DMS53 (cell line): ENCODE data around the gene INPP4B.
A peak's percentile ranks its signal among the peaks of the same experiment; 100 is the strongest.

ENCODE experiments used
- DNase-seq: peaks from one replicate; lab custom pipeline; 2025; lab: John Stamatoyannopoulos, UW

Gene INPP4B

DNA sequence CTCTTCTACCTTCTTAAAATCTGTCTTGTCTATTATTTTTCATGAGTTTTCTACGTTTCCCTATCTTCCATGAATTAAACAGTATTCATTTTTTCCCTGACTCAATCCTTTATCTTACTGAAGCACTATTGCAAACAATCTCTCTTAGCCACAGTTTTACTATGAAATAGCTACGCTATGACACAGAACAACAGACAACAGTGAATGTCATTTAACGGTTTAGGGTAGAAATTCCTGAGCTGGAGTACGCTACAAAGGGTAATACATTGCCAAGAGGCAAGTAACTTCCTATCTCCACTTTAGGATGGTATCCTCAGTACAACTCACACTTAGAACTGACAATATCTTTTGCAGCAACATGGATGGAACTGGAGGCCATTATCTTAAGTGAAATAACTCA is 552.6 kb downstream of the INPP4B start:
- no peak for DNase-seq

DNA sequence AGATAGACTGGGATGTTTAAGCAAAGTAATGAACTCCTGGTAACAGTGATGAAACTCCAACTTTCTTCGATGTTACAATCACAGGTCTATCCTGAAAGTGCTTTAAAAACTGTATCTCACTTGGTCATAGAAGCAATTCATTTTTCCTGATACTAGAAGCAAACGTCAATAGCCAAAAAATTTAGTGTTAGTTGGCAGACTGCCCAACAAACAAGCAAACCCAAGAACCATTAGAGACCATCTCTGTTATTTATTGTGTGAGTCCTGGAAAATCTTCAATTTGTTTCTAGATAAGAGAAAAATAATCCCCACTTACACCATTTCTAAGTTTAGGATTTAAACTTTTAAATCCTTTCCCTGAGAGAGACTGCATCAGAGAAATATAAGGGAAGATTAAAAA is 553.9 kb downstream of the INPP4B start:
- no peak for DNase-seq

DNA sequence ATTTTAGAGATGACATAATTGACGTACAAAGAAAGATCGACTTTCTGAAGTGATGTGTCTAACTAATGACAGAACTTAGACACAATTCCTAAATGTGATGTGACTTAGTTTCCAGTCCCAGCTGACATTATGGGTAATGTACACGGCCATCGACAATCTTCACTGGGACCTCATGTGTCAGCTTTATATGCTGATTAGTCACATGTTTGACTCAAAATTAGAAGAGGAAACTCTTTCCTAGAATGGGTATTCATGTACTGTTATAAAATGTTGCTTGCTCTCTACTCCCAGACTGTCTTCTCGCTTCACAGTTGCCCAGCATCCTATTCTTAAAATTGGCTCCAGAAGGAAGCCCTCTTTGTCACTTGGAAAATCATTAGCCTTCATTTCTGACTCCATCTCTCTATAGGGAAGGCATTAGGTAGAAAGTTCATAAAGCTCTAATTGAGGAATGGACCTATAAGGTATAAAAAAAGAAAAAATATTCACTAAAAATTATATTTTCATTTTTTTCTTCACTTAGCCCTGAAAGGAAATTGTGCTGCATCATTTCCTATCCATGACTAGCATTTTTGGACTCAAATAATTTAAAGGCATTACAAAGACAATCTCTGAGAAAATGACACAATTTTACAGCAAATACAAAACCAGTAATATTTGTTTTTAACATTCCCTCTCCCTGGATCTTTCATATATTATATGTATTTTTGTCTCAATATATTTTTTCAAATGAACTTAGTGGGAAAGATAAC is 554.6 kb downstream of the INPP4B start:
- no peak for DNase-seq

DNA sequence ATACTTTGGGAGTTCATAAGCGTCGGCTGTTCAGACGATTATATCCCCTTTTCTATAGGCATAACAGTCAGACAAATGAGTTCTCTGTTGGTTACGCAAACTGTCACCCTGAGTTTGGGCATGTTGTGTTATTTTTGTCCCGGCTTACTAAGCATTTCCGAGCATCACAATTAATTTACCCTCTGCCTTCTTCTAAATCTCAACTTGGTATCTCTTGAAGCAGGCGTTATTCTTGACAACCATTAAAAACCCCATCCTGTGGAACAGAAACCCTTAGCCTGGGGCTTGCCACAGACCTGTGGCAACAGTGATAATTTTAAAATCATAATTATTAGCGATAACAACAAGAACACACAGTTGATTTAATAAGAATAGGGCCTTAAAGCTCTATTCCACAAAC is 558.7 kb downstream of the INPP4B start:
- DNase-seq = no peak

DNA sequence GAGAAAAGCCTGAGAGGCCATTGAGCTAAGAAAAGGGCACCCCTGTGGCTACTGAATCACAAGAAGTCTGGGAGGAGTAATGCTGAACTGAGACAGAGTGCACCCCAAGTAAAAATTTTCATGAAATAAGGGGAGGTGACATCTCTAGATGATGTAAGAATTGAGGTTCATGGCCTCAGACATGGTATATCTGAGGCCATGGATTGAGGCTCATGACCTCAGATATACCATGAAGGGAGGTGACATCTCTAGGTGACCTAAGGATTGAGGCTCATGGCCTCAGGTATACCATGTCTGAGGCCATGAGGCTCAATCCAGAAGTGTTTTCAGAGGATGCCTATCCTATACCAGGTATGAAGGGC is 560.9 kb downstream of the INPP4B start:
- no peak for DNase-seq

DNA sequence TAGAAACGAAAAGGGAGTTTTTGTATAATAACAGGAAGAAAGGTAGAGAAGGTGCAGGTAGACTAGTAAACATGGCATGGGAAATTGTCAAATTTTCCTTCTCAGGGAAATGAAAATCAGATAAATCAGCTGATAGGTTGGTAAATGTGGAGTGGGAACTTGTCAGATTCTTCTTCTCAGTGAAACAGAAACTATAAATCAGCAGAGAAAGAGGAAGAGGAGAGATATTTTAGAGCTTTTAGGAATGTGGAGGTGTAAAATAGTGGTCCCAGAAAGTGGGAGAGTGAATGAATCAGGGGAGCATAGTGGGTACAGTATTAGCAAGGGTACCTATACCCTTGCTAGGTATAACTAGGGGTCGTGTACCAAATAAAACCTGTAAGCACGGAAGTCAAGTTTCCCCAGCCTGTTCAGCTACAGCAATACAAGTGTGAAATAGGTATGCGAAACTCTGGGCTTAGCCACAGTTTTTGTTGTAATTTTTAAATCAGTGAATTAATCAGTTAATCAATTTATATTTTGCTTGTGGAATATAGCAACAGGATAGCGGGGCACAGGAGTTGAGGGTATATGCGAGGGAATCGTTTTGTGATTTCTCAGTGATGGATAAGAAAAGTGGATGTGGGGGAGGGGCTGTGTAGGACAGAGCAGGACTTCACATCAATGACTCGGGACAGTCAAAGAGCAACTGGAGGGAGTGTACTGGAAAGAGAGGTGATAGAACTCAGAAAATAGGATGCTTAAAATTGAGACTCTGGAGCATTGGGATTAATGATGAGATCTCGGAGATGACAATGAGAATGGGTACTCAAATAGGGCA is 561.5 kb downstream of the INPP4B start:
- DNase-seq = no peak

DNA sequence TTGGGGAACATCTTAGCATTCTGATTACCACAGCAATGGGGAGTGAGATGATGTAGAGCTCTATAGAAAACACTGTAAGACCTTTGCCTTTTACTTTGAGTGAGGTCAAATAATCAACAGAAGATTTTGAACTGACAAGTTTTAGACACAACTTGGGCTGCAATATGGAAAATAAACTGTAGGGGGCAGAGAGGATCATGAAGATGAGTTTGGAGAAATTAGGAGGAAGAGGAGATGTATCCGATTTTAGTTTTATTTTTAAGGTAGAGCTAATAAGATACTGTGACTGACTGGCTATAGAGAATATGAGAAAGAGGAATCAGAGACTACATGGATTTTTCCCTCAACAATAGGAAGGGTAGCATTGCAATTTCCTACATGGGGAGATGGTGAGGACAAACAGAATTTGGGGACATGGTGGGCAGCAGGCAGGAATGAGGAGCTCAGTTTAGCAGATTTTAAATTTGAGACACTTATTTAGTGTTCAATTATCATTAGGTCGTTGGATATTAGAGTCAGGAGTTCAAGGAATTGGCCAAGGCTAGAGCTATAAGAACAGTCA is 563.1 kb downstream of the INPP4B start:
- DNase-seq = peak; percentile 33

DNA sequence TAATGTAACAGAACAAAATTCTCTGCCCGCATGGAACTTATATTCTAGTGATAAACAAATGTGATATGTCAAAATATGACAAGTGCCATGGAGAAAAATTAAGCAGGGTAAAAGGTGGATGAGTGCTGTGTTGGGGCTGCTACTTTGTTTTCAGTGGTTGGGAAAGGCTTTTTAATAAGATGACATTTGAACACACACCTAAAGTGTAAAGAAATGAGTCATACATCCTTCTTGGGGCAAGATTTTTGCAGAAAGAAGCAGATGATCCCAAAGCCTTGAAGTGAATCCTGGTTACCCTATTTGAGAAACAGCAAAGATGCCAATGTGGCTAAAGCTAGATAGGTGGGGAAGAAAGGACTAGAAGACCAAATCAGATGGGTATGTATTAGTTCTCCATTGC is 564.1 kb downstream of the INPP4B start:
- no peak for DNase-seq

DNA sequence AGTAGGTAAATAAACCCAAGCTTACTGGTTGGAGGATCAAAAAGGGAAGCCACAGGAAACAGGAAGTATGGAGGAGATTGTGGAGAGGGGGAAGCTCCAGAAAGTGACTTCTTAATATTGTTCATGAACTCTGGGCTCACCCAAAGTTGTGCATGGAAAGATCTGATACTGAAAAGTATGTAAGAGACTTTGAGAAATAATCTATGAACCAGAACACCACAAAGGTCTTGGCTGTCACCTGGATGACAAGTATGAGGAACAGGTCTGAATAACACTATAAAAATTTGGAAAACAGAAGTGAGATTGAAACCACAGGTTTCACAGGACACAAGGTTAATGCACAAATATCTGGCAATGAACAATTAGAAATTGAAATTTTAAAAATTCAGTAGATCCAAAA is 567.4 kb downstream of the INPP4B start:
- no peak for DNase-seq

DNA sequence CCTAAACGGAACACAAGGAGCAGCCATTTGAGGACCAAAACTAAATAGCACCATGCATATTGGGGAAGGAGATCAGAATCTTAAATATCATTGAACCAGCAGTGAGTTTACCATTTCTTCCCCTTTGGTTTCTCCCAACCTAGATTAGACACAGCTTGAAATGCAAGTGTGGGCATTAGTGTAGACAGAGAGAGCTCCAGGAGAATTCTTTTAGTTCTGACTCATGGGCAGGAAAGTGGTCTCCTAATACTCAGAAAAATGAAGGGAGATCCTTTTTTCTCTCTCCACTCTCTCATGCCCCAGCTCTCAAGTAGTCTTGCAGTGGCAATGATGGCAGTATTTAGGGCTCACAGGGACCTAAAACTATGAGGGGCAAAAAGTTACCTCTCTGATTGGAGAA is 567.9 kb downstream of the INPP4B start:
- no peak for DNase-seq

DNA sequence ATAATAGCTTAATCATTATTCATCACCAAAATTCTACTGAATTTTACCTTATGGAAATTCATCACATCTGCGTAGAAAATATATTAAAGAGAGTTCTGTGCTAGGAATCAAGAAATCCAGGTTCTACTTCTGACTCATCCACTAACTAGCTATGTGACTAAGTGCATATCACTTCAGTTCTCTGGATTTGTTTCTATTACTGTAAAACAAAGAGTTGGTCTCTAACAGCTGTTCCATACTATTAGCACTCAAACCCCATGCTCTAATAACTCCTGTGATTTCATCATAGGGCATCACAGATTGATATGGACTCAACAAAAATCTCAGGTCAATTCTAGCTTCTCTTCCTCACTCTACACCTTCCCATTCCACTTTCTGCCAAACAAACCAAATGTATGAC is 572.0 kb downstream of the INPP4B start:
- no peak for DNase-seq

DNA sequence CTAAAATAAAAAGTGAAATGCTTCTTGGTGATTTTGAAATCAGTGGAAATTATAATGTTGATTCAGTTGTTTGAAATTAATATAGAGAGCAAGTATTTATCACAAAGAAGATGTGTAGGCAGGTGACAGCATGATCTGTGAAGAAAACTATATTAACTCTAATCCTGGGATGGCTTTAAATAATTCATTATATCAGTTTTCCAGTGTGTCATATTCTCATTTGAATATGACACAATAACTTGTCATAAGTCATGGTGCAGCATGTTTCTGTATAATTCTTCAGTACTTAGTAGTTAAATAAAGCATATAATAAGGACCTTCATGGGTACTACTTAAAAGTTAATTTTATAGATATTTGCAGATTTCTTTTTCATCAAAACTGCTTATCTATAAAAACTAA is 573.6 kb downstream of the INPP4B start:
- no peak for DNase-seq

DNA sequence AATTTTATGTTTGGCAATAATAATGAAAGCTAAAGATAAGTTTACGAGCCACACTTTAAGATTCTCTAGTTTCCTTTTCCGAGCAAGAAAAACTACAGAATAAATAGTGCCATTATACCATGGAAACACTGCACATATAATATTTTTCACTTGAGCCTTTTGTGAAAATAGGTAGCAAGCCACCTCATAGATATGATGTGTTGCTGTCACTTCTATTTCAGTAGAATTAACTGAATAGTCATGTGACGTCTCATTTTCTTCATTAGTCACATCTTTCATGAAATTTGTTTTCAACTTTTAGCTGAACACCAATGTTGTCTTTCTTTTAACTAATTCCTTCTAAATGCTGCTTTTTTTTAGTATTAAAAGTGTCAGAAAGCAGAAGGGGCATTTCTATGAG is 574.3 kb downstream of the INPP4B start:
- DNase-seq = no peak

DNA sequence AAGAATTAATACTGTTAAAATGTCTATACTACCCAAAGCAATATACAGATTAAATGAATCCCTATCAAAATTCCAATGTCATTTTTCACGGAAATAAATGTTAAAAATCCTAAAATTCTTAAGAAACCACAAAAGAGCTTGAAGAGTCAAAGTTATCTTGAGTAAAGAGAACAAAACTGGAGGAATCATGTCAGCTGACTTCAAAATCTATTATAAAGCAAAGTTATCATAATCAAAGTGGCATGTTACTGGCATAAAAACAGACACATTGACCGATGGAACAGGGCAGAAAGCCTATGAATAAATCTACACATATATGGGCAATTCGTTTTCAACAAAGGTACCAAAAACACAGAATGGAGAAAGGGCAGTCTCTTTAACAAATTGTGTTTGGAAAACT is 579.0 kb downstream of the INPP4B start:
- DNase-seq = no peak

DNA sequence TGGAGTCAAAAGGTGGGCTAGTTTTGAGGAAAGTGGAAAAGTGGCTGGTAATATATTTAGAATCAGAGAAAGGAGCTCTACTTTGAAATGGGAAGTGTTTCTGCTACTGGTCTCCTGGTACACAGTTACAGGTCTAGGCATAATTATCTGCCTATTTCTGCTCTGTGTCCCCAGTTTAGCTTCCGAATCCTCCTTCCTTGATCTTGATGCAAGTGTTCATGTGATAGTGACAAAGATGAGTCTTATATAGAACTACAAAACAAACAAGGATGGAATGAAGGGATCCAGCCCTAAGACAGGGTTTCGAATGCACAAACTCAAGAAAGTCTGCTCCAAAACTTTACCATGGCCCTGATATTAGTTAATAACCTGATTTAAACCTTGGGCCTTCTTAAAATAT is 580.2 kb downstream of the INPP4B start:
- DNase-seq = no peak

DNA sequence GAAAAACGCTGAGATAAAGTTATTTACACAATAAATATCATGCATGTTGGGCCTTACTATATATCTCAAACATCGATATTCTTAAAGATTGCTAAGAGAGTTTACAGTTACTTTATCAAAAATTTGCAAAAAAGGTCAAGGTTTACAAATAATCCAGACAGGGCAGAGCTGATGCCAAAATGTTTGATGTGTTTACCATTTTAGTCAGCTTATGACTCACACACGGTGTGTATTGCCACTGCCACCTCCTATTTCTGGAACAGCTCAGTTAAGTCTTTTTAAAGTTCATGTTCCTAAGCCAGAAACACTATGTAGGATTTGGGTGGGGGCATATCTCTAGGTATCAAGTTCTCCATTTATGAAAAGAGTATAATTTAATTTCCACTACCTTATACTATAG is 580.6 kb downstream of the INPP4B start:
- peak; percentile 6 for DNase-seq

DNA sequence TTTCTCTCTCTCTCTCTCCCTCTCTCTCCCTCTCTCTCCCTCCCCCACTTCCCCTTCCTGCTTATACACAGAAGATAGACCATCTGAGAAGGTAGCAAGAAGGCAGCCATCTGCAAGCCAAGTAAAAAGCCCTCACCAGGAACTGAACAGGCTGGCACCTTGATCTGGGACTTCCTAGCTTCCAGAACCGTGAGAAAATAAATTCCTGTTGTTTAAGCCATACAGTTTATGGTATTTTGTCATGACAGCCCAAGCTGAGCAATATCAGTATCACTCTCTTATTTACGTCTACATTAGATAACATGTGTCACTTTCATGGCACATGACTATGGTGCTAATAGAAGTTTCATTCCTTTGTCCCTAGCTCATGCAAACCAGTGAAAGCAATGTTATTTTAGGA is 581.1 kb downstream of the INPP4B start:
- no peak for DNase-seq

DNA sequence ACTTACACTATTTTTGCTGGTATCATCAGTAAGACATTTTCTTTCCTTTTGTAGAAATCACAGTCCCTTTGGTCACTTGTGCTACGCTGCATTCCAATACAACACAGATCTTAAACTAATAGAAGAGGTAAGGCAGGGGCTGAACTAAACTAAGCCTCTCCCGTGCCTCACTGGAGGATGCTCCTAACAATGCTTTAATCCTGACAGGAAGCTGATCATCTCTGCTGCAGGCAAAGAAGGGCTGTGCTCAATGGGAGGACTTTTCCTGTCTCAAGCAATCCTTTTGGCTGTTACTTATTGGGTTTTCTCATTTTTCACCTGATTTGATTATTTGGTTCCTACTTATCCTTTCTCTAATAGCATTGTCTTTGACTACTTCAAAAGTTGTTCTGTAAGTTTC is 583.1 kb downstream of the INPP4B start:
- DNase-seq = no peak

DNA sequence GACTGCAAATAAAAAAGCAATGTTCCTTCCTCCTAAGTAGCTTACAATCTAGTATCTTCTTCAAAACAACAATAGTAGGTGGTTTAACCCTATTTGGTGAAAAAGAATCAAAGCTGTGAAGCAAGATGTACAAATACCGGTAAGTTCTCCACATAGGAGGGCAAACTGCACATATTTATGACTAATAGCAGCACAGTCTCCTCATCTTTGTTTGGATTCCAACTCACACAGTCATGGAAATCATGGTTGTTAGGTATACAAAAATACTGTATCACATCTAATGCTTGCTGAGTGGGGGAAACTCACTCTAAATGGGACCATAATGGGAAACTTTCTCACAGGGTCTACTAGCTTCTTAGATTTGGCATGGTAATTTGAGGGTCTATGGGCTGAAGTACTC is 597.2 kb downstream of the INPP4B start:
- no peak for DNase-seq

DNA sequence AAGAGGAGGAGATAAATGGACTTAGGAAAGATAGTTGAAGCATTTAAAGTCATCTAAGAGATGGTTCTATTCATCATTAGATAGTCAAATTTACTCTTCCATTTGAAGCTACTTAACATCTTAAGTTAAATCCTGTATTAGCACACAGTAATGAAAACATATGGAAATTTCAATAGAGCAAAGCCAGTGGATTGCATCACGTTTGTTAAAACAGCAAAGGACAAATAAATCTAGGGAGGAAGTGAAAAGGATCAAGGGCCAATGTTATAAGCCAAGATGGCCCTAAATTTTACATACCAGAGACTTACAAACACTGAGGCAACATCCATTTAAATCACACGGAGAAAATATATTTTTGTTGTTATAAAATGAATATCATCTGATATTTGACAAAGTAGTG is 602.8 kb downstream of the INPP4B start:
- no peak for DNase-seq

DNA sequence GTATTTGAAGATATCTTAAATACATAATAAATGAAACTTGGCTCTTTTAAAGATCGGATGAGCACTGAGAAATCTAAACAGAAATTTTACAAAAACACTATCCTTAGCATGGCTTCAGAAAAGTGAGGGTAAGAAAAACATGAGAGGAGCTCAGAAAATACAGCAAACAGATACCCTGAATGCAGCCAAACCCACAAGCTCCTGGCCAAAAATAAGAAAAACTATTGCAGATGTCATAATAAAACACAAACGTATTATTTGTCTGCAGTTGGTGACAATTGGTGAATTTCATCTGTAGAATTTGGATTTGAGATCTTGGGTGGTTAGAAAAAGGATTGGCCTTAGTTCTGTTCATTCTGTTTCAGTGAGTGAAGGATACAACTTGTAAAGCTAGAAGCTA is 603.9 kb downstream of the INPP4B start:
- DNase-seq = no peak

DNA sequence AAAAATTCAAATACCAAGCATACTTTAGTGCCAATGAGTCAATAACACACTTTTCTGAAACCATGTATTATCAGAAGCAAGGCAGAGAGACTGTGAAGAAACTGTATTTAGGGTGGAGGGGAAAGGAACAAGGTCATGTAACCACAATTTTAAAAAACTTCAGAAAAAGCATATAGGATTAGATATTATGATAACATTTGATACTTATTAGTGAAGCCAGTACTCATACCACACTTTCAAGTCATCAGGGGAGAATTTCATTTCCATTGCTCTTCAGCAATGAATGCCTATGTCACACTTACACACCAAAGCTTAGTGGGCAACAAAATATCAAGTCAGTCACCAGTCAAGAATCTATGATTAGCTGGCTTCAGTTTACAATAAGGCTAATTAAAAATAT is 607.5 kb downstream of the INPP4B start:
- no peak for DNase-seq

DNA sequence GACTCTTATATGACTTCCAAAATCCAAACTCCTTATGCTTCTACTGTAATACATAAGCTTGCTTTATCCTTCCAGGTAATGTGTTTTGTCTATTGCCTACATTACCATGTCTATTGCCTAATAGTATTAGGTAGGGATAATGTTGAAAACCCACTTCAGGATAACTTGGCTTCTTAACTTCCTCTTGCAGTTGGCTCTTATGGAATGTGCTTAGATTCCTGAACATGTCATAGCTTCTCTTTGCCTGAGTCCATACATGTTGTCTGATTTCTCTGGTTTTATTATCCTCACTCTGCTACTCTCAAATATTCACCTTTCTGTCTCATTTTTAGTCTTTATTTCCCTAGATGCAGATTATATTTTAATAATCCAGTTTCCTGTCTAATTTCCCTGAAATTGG is 609.8 kb downstream of the INPP4B start:
- DNase-seq = no peak

DNA sequence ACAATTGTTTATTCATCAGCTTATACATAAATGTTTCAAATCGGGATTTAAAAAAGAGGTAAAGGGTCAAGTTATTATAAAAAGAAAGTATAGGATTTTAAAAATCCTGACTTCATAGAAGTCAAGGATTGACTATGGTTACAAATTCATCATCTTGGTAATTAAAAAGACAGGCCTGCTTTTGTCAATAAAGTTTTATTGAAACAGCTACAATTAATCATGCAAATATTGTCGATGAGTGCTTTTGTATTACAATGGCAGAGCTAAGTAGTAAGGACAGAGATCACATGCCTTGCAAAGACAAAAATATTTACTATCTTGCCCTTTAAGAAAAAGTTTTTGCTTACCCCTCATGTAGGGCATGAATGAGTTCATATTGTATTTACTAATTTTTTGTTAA is 614.3 kb downstream of the INPP4B start:
- DNase-seq = no peak
